GM19452 (cell line): ENCODE measurements around the gene TNRC18.

Source experiments
- ATAC-seq: cut with Tn5 transposase; IDR thresholded peaks from one replicate; pipeline ENCODE4 v1.9.1; 2021; ENCODE audit not compliant: unreplicated experiment

TNRC18 gene

DNA sequence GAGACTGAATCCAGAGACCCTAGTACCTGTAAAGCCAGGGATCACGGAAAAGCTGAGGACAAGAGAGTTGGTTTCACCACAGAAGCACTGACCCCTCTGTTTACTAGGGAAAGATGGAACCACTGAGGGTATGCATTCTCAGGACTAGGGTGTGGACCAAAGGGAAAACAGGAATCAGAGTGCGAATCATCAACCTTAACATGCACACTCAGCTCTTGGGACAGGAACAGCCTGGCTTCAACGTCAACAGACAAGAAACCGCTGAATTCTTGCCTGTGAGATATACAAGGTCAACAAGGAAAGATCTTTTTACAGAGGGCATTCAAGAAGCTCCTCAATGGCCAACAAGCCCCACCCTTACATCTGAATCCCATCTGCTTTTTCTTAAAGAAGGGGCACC is 14.9 kb downstream of the TNRC18 start:
- no peak for ATAC-seq

DNA sequence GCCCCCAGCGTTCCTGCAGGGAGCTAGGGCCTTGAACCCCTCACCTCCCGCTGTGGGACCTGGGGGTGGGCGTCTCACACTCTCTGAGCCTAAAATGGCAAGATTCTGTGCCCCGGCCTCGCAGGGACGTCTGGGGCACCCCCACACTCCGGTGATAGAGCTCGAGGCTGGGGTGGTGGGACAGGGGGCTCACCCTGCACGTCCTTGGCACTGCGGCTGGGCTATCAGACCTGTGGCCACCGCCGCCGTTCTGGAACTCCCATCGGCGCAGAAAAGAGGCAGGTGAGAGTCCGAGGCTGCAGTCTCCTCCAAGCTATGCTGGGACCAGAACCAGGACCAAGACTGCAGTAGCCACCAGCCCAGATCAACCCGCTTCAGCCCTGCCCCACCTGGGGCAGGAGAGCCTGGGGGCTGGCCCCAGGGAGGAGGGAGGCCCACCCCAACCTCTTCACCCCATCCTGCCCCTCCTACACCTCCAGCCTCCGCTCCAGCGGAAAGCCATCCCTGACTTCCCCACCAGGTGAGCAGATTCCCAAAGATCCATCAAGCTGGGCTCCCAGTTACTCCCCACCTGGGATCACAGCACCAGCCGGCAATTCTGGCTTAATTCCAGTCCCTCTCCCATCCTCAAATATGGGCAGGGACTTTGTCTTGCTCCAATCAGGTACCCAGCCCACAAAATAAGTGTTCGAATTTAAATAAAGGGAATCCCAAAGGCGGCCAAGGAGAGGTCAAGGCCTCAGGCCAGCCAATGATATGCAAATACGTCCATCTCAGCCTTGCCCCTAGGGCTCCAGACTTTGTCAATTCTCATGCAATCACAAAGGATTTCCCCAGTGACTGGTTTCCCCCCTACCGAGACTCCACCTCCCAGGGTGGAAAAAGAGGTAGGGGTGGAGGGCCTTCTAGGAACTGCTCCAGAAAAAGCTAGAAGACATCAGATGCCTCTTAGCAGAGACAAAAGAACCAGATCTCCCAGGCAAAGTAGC is 16.4 kb downstream of the TNRC18 start:
- no peak for ATAC-seq

DNA sequence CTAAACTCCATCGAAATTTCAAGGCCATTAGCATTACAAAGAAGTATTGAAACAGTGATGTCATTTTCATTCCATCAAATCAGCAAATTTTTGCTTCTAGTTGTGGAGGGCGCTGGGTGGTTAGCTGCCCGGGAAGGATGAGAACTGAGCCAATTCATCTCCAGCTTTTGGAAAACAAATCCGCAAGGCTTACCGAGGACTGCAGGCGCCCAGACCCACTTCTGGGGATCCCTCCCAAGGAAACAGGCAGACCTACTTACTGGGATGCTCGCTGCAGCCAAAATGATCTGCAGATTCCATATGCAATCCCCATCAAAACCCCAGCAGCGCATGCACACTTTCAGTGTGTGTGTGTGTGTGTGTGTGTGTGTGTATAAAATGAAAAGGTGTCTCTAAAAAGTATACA is 19.2 kb downstream of the TNRC18 start:
- ATAC-seq, result no peak

DNA sequence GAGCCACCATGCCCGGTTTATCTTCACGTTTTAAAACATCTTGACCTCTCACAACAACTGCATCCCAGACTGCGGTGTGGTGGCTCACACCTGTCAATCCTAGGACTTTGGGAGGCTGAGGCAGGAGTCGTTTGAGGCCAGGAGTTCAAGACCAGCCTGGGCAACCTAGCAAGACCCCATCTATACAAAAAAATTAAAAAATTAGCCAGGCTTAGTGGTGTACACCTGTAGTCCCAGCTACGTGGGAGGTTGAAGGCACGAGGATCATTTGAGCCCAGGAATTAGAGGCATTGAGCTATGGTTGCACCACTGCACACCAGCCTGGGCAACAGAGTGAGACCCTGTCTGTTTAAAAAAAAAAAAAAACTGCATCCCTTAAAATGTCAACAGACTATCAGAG is 20.2 kb downstream of the TNRC18 start:
- no peak for ATAC-seq

DNA sequence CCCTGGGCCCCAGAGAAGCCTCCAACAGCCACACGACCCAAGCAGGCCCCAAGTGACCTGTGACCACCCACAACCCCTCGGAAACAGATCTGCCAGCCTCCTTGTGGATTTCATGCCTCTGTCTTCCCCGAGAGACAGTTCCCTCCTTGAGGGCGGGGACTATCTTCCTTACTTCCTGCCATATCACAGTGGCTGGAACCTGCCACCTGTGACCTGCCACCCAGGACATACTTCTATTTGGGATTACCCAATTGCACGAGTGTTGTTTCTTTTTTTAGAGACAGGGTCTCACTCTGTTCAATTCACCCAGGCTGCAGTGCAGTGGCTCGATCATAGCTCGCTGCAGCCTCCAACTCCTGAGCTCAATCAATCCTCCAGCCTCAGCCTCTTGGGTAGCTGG is 25.9 kb downstream of the TNRC18 start:
- no peak for ATAC-seq

DNA sequence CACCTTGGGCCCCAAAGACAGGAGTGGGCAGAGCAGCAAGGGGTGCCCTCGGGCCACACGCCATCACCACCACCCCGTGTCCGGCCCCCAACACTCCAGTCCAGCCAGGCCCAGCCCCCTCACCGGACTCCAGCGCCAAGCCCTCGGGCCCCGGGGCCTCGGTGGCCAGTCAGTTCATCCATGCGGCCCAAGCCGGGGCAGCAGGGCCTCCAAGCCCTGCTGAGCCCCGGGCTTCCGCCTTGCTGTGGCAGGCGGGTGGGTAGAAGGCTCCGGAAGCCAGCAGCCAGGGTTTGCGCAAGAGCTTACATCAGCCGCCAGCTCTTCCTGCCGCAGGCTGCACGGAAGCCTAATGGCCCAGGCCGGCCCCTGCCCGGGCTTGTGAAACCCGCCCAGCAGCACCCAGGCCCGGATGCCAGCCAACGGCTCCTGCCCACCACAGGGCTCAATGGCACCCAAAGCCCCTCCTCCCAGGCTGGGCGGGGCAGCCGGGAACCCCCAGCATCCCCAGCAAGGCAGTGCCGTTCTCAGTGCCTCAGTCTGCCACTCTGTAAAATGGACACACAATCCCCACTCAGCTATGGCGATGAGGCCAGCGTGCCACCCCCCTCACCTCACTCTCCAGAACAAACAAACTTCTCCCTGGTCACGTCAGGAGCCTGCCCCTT is 26.5 kb downstream of the TNRC18 start:
- peak; percentile 90 for ATAC-seq

DNA sequence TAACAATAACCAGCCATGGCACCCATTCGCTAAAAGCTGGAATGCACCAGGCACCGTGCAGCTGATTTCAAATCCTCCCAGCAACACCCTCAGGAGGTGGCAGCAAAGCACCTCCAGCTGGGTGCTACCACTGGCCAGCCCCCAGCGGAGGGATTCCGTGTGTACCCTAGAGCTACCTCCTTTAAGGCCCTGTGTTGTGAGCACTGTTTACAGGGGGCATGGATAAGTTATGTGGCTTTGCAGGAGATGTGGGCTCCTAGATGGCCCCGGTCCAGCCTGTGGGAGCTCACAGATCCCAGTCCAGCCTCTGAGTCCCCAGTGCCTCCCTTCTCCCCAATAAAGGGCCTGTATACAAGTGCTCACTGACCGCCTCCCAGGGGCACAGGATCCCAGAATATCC is 27.1 kb downstream of the TNRC18 start:
- peak; percentile 42 for ATAC-seq

DNA sequence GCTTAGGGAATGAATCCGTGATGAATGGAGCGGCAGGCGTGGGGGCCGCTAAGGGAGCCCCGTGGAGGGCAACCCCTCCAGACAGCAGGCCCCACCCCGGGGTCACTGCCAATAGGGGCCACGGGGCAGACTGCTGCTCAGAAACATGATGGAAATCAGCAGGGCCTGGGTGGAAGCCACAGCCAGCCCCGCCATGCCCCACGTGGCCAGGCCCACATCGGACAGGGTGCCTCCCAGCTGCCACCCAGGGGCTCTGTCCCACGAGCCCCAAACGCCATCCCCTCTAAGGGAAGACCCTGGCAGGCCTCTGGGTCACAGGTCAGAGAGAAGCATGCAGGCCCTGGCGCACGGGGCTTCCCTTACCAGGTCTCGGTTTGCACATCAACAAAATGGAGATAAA is 28.4 kb downstream of the TNRC18 start:
- ATAC-seq, result no peak

DNA sequence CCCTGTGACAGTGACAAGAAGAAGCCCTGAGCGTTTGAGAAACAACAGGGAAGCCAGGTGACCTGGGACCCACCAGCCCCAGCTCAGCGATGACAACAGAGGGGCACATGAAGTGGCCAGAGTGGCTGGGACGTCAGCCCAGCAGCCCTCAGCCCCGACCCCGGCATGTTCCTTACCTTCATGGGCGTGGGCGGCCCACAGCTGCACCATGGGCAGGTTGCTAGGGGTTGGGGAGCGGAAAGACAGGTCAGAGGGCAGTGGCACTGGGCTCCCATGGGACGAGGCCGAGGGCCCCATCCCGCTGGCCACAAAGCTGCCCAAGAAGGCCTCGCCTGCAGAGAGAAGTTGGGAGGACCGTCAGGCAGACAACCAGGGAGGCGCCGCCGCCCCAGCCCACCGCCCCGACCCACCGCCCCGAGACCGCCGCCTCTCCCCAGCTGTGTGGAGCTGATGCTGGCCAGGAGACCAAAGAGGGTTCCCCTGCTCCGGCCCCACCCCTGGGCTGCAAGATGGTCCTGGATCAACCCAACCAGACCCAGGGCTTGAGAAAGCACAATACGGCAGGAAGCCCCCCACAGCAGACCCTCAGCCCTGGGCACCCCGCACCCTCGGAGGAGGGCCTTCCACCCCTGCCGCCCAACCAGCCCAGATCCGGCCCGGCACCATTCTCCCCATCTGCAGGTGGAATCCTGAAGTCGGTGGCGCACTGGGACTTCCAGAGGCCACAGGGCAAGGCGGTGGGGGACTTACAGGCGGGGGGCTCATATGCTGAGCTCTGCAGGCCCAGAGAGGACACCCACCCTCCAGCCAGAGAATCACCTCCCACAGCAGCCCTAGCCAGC is 29.1 kb downstream of the TNRC18 start:
- no peak for ATAC-seq

DNA sequence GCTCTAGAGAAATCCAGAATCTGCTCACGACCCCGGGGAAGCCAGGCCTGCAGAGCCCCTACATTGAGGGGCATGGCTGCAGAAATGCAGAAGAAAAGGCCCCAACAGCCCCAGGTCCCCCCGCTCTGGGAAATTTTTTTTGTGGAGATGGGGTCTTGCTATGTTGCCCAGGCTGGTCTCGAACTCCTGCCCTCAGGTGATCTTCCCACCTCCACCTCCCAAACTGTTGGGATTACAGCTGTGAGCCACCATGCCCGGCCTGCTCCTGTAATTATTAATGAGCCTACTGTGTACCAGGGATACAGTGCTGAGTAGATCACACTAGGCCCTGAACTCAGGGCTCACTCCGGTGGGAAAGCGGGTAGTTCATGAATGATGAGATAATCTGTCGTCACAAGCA is 29.9 kb downstream of the TNRC18 start:
- ATAC-seq, result no peak

DNA sequence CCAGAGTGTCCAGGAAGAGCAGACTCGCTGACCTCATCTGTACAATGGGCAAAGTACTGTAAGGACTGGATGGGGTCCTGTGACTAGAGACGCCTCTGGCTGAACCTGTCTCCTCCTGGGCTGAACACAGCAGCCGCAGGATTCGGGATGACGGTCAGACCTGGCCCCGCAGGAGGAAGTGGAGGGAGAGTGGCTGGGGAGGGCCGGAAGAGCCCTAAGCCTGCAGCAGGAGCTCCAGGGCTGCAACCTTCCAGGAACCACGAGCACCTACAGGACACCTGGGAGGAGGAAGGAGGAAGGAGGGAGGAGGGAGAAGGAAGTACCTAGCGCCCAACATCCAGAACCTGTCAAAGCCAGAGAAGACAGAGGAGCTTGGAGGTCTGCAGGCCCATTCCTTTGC is 30.3 kb downstream of the TNRC18 start:
- no peak for ATAC-seq

DNA sequence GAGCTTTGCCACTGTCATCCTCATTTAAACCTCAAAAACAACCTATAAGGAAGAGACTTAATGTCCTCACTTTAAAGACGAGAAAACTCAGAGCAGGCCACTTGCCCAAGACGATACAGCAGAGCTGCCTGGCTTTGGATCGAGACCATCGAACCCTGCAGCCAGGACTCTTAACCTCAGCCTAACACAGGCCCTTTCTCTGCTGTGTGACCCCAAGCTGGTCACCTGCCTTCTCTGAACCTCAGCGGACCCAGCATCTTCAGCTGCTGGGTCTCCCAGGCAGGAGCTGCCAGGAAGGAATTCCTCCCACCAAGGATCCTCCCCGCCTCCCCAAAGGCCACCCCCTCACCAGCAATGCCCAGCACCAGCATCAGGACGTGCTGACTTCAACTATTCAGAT is 32.7 kb downstream of the TNRC18 start:
- no peak for ATAC-seq

DNA sequence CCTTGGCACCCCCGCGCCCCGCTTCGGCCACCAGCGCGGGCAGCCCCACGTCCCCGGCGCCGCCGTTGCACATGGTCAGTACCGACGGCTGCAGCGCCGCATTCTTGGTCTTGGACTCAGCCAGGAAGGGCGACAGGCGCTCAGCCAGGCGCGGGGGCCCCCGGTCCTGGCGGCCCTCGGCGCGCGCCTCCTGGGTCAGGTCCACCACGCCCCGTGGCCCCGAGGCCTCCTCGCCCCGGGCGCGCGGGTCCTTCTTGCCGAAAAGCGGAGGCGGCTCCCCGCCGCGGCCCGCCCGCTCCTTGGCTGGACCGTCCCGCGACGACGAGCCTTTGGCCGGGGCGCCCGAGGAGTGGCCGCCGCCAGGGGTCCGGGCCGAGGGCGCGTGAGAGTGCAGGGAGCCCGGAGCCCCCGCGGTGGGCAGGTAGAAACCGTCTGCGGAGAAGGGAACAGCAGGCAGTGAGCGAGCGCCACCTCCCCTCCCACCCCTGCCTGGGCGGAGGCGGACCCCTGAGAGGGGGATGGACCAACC is 34.7 kb downstream of the TNRC18 start:
- no peak for ATAC-seq

DNA sequence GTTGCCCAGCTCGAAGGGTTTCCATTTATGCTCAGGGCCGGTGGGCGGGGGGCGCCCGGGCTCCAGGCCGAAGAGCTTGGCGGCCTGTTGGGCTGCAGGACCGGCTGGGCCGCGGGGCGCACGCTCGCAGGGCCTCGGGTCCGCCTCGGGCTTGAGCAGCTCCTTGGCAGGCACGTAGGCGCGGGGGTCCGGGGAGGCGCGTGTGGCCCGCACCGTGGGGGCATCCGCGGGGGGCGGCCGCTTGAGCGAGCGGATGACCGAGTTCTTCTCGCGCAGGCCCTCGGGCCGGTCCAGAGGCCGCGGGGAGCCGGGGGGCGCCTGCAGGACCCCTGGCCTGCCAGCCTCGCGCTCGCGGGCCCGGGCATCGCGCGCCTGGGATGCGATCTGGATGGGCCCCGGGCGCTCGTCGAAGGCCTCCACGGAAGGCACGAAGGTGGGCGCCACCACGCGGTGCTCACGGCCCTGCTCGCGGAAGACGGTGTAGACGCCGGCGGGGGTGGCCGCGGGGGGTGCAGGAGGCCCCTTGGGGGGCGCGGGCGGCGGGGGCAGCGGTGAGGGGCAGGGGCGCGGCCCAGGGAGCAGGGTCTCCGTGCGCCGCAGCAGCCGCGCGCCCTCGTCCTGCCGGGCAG is 35.2 kb downstream of the TNRC18 start:
- ATAC-seq, result no peak

DNA sequence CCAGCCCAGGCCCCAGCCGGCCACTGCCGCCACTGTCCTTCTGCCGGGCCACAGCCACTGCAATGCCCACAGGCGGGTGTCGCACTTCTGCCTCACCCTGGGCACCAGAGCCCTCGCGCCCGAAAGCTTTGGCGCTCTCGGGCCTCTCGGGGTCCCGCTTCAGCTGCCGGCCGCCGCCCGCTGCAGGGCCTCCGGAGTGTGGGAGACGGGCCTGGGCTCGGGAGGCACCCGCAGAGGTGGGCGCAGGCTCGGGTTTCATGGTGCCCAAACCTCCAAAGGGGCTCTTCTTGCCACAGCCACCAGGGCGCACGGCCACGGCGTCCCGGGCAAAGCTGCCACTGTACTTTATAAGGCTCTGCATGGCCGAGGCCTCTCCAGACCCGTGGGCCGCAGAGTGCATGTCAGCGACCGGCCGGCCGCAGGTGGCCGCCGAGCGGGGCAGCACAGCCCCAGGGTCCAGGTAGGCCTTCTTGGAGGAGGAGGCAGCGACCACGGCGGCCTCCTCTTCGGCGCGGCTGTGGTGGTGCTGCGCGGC is 35.9 kb downstream of the TNRC18 start:
- no peak for ATAC-seq

DNA sequence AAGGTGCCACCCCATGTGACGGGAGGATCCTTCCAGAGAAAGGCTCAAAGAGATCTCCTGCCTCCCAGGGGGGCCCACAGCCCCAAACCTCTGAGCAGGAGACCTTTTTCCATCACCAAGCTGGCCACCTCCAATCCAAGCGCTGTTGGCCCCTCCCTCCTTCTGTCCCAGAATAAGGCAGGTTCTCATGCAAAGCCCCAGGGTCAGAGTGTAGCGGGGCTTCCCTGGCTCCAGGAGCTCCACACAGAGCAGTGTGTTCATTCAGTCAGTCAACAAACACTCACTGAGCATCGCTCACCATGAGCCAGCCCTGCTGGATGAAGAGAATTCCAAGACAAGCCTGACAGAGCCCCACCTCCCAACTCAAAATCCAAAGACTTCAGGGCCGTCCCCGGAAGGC is 39.0 kb downstream of the TNRC18 start:
- ATAC-seq, result no peak

DNA sequence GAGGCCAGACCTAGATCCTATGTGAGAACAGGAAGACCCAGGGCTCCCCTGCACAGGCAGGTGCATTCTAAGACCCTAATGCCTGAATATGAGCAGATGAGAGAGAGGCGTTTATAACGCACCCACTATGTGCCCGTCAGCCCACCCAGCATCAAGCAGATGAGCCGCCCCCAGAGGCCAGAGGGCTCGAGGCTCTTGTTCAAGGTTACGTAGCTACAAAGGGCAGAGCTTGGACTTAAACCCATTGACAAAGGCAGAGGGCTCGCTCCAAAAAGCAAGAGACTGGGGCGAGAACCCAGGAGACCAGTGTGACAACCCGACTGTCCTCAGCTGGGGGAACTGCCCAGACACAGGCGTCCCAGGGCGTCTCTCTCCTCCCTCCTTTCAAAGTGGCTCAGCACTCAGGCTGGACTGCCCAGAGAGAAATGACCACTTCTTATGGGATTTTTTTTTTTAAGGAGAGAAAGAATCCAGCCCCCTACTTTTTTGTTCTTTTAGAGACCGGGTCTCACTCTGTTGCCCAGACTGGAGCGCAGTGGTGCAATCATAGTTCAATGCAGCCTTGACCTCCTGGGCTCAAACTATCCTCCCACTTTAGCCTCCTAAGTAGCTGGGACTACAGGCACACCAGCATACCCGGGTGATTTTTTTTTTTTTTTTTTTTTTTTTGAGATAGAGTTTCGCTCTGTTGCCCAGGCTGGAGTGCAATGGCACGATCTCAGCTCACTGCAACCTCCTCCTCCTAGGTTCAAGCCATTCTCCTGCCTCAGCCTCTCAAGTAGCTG is 40.1 kb downstream of the TNRC18 start:
- ATAC-seq, result no peak

DNA sequence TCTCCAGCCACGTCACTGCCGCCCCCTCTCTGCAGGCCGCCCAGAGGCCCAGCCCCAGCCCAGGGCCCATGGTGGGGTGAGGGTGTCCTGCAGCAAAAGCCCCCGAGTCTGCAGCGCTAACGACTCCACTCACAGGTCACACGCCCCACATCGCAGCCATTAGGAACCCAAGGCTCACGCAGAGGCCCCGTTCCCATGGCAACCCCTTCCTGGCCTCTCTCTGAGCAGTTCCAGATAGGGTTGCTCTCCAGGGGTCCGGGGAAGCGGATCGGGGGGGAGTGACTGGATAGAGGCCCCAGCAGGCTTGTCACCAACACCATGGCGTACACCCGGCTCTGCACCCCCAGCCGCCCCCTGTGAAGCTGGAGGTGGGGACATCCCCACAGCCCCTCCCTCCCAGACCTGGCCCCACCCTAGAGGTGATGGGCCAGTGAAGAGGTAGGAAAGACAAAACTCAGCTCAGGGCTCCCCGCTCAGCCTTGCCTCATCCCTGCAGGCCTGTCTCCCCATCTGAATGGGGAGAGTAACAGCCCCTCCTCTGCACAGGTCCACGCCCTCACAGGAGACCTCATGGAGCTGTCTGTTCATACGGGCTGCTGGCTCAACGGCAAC is 41.2 kb downstream of the TNRC18 start:
- ATAC-seq, result no peak

DNA sequence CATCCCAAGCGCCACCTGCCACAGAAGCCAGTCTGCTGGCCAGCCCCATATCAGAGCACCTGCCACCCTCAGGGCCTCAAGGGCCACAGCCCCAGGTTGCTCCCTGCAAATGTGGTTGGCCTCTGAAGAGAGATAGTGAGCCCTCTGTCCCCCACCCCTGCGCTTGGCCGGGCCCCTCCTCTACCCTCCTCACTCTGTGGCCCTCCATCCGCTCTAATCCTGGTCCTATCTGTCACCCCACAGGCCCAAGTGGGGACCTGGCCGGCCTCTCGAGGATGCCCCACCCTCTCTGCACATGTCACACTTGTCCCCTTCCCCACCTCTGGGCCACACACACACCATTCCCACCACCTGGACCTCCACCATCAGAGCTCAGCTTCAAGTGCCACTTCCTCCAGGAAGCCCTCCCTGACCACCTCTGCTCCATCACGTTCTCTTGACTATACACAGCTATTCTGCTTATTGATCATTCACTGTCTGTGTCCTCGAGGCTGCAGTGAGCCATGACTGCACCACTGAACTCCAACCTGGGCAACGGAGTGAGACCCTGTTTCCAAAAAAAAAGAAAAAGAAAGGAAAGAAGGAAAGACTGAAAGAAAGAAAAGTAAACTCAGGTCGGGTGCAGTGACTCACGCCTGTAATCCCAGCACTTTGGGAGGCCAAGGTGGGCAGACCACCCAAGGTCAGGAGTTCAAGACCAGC is 42.4 kb downstream of the TNRC18 start:
- ATAC-seq, result no peak
